ENCODE data around the gene AMBP.

Gene AMBP

GRCh38 chr9:114060711-114061110 is 17.4 kb downstream of the AMBP start:
- no peak overlapping the region for H3K4me2 ChIP-seq (ENCODE audit: low read length)

GRCh38 chr9:114060070-114060469 is 18.0 kb downstream of the AMBP start:
- Histone ChIP-seq H3K9me3 (ENCODE audit: insufficient read depth, low read length) (no peaks in the 10 kb centered on the region), H4K20me1 (ENCODE audit: insufficient read depth, low read length) (no peaks in the 10 kb centered on the region), H3K36me3 (replicated peaks; ENCODE audit: low read depth, low read length) (no peaks in the 10 kb centered on the region), H2AFZ (ENCODE audit: low read depth, low read length) (no peak overlapping the region), H3K9ac (ENCODE audit: low read length) (no peak overlapping the region), H3K79me2 (ENCODE audit: low read length) (no peaks in the 10 kb centered on the region), H3K27ac (ENCODE audit: low read length) (no peak overlapping the region), H3K27me3 (ENCODE audit: low read depth, low read length) (peaks cover 25% of the 10 kb centered on the region), H3K4me1 (ENCODE audit: low read length) (no peaks in the 10 kb centered on the region), H3K4me3 (ENCODE audit: low read length) (no peak overlapping the region), H3K4me2 (ENCODE audit: low read length) (no peak overlapping the region)
- TF ChIP-seq CTCF (IDR thresholded peaks at IDR 0.05; ENCODE audit: low read depth, low read length) (no peak), EZH2phosphoT487 (IDR thresholded peaks at IDR 0.05; ENCODE audit: low read depth) (no peak)

More at GRCh38 chr9:114060711-114061110, 17.4 kb downstream of the AMBP start:
- H3K4me3 ChIP-seq (ENCODE audit: low read length): no peak overlapping the region
- no peak overlapping the region for H2AFZ ChIP-seq (ENCODE audit: low read depth, low read length)
- H3K36me3 ChIP-seq (replicated peaks; ENCODE audit: low read depth, low read length): no peaks in the 10 kb centered on the region
- H3K27me3 ChIP-seq (ENCODE audit: low read depth, low read length): peaks cover 25% of the 10 kb centered on the region
- no peaks in the 10 kb centered on the region for H3K4me1 ChIP-seq (ENCODE audit: low read length)
- H3K9me3 ChIP-seq (ENCODE audit: insufficient read depth, low read length): no peaks in the 10 kb centered on the region
- TF ChIP-seq EZH2phosphoT487 (IDR thresholded peaks at IDR 0.05; ENCODE audit: low read depth) (no peak), CTCF (IDR thresholded peaks at IDR 0.05; ENCODE audit: low read depth, low read length) (no peak)
- no peaks in the 10 kb centered on the region for H3K79me2 ChIP-seq (ENCODE audit: low read length)
- H3K9ac ChIP-seq (ENCODE audit: low read length): no peak overlapping the region
- H3K27ac ChIP-seq (ENCODE audit: low read length): no peak overlapping the region
- H4K20me1 ChIP-seq (ENCODE audit: insufficient read depth, low read length): no peaks in the 10 kb centered on the region

GRCh38 chr9:114059047-114059803 is 18.9 kb downstream of the AMBP start:
- Histone ChIP-seq H3K79me2 (ENCODE audit: low read length) (no peaks in the 10 kb centered on the region), H3K9me3 (ENCODE audit: insufficient read depth, low read length) (no peaks in the 10 kb centered on the region), H2AFZ (ENCODE audit: low read depth, low read length) (no peak overlapping the region), H4K20me1 (ENCODE audit: insufficient read depth, low read length) (no peaks in the 10 kb centered on the region), H3K4me1 (ENCODE audit: low read length) (no peaks in the 10 kb centered on the region), H3K27ac (ENCODE audit: low read length) (no peak overlapping the region), H3K4me3 (ENCODE audit: low read length) (no peak overlapping the region), H3K4me2 (ENCODE audit: low read length) (no peak overlapping the region), H3K27me3 (ENCODE audit: low read depth, low read length) (peaks cover 22% of the 10 kb centered on the region), H3K9ac (ENCODE audit: low read length) (no peak overlapping the region), H3K36me3 (replicated peaks; ENCODE audit: low read depth, low read length) (no peaks in the 10 kb centered on the region)
- TF ChIP-seq EZH2phosphoT487 (IDR thresholded peaks at IDR 0.05; ENCODE audit: low read depth): no peak
- TF ChIP-seq CTCF (IDR thresholded peaks at IDR 0.05; ENCODE audit: low read depth, low read length): no peak

- Histone ChIP-seq H3K4me1 (ENCODE audit: low read length) (no peaks in the 10 kb centered on the region), H3K4me2 (ENCODE audit: low read length) (no peak overlapping the region), H3K79me2 (ENCODE audit: low read length) (no peaks in the 10 kb centered on the region), H3K36me3 (replicated peaks; ENCODE audit: low read depth, low read length) (no peaks in the 10 kb centered on the region), H3K4me3 (ENCODE audit: low read length) (no peak overlapping the region), H3K27me3 (ENCODE audit: low read depth, low read length) (peaks cover 17% of the 10 kb centered on the region), H4K20me1 (ENCODE audit: insufficient read depth, low read length) (no peaks in the 10 kb centered on the region), H3K9me3 (ENCODE audit: insufficient read depth, low read length) (no peaks in the 10 kb centered on the region), H3K27ac (ENCODE audit: low read length) (no peak overlapping the region), H3K9ac (ENCODE audit: low read length) (no peak overlapping the region), H2AFZ (ENCODE audit: low read depth, low read length) (no peak overlapping the region)
- no peak for TF ChIP-seq CTCF (IDR thresholded peaks at IDR 0.05; ENCODE audit: low read depth, low read length)
- TF ChIP-seq EZH2phosphoT487 (IDR thresholded peaks at IDR 0.05; ENCODE audit: low read depth): no peak
Observed at GRCh38 chr9:114058688-114059046, 19.4 kb downstream of the AMBP start.
